PC-3 (cell line): ENCODE results near the gene EARS2.

ENCODE experiments used
- CTCF ChIP-seq: fragments of 300-600 bp; sonication (generic); conservative IDR thresholded peaks from 2 replicates; pipeline ENCODE4 v1.5.1; 2017; ENCODE audit warnings: antibody characterized with exemption, low read depth, mild to moderate bottlenecking, low read length
- EZH2 ChIP-seq: fragments of 300-600 bp; sonication (generic); IDR thresholded peaks from one replicate; pipeline ENCODE4 v1.6.1; 2017; ENCODE audit warnings: antibody characterized with exemption, mild to moderate bottlenecking, low read length; ENCODE audit not compliant: unreplicated experiment
- EZH2phosphoT487 ChIP-seq: fragments of 300-600 bp; sonication (generic); IDR thresholded peaks from 2 replicates; pipeline ENCODE4 v1.6.1; 2018; ENCODE audit warnings: mild to moderate bottlenecking, antibody characterized with exemption, low read length, borderline replicate concordance

GRCh38 chr16:23512168-23512695, 44.9 kb downstream of the EARS2 start:
- TF ChIP-seq CTCF (no peak), EZH2phosphoT487 (no peak), EZH2 (no peak)
